Activated naive CD8-positive, alpha-beta T cell treated with anti-CD3 and anti-CD28 coated beads for 36 hours (primary cell): ENCODE results near the gene TGFBR1. TPM values are rescaled to one million over a fixed set of nuclear protein-coding genes. Genes with fewer than 3 reads are reported as not detected.
A peak's percentile ranks its signal among the peaks of the same experiment; 100 is the strongest.

Source experiments
- DNase-seq: peaks from one replicate; pipeline ENCODE4 v3.0.0; 2021
- H3K27ac Mint-ChIP-seq: one replicate; pipeline ENCODE4 v1.8.0; 2022; ENCODE audit warnings: mild to moderate bottlenecking, moderate library complexity, mixed read lengths
- H3K27me3 Mint-ChIP-seq: one replicate; pipeline ENCODE4 v1.8.0; 2022; ENCODE audit warnings: mild to moderate bottlenecking, mixed read lengths
- H3K36me3 Mint-ChIP-seq: one replicate; pipeline ENCODE4 v1.8.0; 2021; ENCODE audit warnings: mild to moderate bottlenecking, mixed read lengths
- H3K4me1 Mint-ChIP-seq: one replicate; pipeline ENCODE4 v1.8.0; 2021; ENCODE audit warnings: mixed read lengths
- H3K4me3 Mint-ChIP-seq: one replicate; pipeline ENCODE4 v1.8.0; 2022; ENCODE audit warnings: mild to moderate bottlenecking, moderate library complexity, mixed read lengths
- H3K9me3 Mint-ChIP-seq: one replicate; pipeline ENCODE4 v1.8.0; 2022; ENCODE audit warnings: mixed read lengths
- total RNA-seq, 2 experiments: library from RNA; stranded (reverse); gene quantifications; one replicate each; pipeline ENCODE4 v1.2.3, GENCODE V29; 2021

TGFBR1 gene
- total RNA-seq, 2 experiments from 2014 or later, result 30.4 to 32.1 TPM

DNA sequence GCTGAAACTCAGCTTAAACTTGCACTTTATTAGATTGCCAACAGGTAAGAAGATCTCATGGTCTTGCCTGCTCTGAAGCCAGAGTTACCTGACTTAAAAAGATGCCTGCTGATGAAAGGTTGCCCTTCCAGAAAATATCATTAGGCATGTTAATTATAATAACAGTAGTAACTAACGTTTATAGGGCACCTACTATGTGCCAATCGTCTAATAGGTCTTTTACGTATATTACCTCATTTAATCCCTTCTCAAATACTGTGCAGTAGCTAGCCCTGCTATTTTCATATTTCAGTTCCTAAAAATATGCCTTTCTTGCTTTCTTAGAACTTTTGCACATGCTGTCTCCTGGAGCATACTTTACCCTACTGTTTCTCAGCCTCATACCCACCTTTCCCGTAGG lies 40.1 kb downstream of the TGFBR1 start:
- Mint-ChIP-seq H3K4me1 (peaks cover 23% of the 10 kb centered on the region), H3K9me3 (no peaks in the 10 kb centered on the region), H3K27me3 (no peaks in the 10 kb centered on the region), H3K36me3 (peaks cover 44% of the 10 kb centered on the region), H3K4me3 (no peak overlapping the region), H3K27ac (no peak overlapping the region)
- DNase-seq, result no peak

DNA sequence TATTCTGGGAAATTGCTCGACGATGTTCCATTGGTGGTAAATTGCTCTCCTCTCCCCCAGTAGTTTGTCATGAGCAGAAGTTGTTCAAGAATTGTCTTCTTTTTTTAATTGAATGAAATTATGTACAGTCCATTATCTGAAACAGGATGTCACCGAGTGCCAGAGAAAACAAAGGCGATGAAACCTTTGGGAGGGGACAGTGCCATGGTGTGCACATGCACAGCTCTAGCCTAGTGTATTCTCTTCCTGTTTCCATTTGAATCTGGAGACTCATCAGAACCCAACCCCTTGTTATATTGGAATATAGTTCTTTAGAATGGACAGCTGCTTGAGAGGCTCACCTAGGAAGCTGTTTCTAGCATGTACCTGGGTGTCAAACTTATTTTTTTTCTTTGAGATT lies 41.7 kb downstream of the TGFBR1 start:
- H3K4me3 Mint-ChIP-seq, result no peak overlapping the region
- peaks cover 30% of the 10 kb centered on the region for H3K4me1 Mint-ChIP-seq
- H3K9me3 Mint-ChIP-seq, result no peaks in the 10 kb centered on the region
- no peaks in the 10 kb centered on the region for H3K27me3 Mint-ChIP-seq
- peak overlapping the region; percentile 42 for H3K27ac Mint-ChIP-seq
- no peak for DNase-seq
- peaks cover 44% of the 10 kb centered on the region for H3K36me3 Mint-ChIP-seq

DNA sequence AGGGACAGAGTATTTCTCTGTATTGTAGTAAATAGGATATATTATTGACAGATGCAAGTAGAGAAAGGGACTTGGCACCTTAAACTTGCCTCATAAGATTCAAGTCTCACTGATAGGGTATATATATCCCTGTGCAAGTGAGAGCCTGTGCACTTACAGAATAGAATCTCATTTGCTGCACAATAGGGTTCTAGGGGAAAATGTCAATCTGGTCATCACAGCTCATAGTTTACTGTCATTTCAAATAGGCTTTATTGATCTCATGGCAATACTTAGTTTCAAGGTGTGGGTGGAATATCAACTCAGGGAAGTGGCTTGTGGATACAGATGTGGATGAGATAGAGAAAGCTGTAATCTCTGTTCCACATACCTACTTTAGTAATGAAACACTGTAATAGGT lies 42.3 kb downstream of the TGFBR1 start:
- Mint-ChIP-seq H3K4me3 (no peak overlapping the region), H3K27ac (no peak overlapping the region), H3K4me1 (peaks cover 36% of the 10 kb centered on the region), H3K9me3 (no peaks in the 10 kb centered on the region), H3K27me3 (no peaks in the 10 kb centered on the region), H3K36me3 (peaks cover 50% of the 10 kb centered on the region)
- DNase-seq, result no peak

DNA sequence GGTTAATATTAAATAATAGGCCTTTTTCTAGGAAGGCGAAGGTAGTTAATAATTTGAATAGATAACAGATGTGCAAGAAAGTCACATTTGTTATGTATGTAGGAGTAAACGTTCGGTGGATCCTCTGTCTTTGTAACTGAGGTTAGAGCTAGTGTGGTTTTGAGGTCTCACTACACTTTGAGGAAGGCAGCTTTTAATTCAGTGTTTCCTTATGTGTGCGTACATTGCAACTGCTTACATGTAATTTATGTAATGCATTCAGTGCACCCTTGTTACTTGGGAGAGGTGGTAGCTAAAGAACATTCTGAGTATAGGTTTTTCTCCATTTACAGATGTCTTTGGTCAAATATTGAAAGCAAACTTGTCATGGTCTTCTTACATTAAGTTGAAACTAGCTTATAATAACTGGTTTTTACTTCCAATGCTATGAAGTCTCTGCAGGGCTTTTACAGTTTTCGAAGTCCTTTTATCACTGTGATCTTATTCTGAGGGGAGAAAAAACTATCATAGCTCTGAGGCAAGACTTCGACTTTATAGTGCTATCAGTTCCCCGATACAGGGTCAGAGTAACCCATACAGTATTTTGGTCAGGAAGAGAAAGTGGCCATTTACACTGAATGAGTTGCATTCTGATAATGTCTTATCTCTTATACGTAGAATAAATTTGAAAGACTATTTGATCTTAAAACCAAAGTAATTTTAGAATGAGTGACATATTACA lies 45.7 kb downstream of the TGFBR1 start:
- Mint-ChIP-seq H3K27ac (peak overlapping the region; percentile 8), H3K27me3 (no peaks in the 10 kb centered on the region), H3K9me3 (no peaks in the 10 kb centered on the region), H3K4me1 (peaks cover 34% of the 10 kb centered on the region), H3K4me3 (peak overlapping the region; percentile 18), H3K36me3 (peaks cover 48% of the 10 kb centered on the region)
- no peak for DNase-seq

DNA sequence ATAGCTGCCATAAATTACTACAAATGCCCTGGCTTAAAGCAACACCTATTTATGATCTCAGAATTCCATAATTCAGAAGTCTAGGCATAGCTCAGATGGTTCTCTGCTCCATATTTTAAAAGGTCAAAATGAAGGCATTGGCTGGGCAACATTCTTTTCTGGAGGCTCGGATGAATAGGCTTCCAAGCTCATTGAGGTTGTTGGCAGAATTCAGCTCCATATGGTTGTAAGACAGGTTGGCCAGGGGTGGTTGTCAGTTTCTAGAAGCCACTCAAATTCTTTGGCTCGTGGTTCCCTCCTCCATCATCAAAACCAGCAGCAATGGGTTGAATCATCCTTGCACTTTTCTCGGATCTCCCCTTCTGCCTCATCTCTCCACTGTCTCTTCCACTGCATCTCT lies 49.4 kb downstream of the TGFBR1 start:
- no peaks in the 10 kb centered on the region for H3K27me3 Mint-ChIP-seq
- no peaks in the 10 kb centered on the region for H3K9me3 Mint-ChIP-seq
- no peak overlapping the region for H3K27ac Mint-ChIP-seq
- peaks cover 25% of the 10 kb centered on the region for H3K4me1 Mint-ChIP-seq
- no peak for DNase-seq
- no peak overlapping the region for H3K4me3 Mint-ChIP-seq
- peaks cover 24% of the 10 kb centered on the region for H3K36me3 Mint-ChIP-seq

DNA sequence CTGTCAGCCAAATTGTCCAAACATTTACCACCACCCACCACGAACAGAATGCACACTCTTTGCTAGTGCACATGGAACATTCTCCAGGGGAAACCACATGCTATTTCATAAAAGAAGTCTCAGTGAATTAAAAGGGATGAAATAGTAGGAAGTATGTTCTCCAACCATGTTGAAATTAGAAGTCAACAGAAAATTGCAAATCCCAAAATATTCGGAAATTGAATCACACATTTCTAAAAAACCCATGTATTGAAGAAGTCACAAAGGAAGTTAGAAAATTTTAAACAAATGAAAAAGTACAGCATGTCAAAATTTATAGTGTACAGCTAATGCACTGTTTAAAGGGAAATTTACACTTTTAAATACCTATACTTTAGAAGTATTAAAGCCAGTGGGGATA lies 50.8 kb downstream of the TGFBR1 start:
- Mint-ChIP-seq H3K4me1 (peaks cover 18% of the 10 kb centered on the region), H3K36me3 (peaks cover 22% of the 10 kb centered on the region), H3K9me3 (no peaks in the 10 kb centered on the region), H3K27me3 (no peaks in the 10 kb centered on the region), H3K27ac (no peak overlapping the region), H3K4me3 (no peak overlapping the region)
- DNase-seq, result no peak

DNA sequence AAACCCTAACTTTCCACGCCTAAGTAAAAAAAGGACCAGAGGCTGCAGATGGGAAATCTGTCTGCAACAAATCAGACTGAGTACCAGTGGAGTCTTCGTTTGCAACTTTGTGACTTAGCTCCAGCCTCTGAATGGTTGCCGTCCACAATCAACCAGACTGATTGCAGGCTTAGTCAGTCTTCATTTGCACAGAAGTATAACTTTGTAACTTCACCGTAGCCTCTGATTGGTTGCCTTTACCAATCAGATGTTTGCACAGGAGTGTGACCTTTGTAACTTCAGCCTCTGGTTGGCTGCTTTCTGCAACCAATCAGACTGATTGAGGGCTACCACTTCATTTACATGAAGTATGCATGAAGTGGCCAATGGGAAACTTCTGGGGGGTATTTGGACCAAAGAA lies 53.7 kb downstream of the TGFBR1 start:
- Mint-ChIP-seq H3K27ac (no peak overlapping the region), H3K9me3 (no peaks in the 10 kb centered on the region), H3K36me3 (peaks cover 5% of the 10 kb centered on the region), H3K27me3 (peaks cover 3% of the 10 kb centered on the region), H3K4me3 (no peak overlapping the region), H3K4me1 (peaks cover 10% of the 10 kb centered on the region)
- DNase-seq, result no peak

DNA sequence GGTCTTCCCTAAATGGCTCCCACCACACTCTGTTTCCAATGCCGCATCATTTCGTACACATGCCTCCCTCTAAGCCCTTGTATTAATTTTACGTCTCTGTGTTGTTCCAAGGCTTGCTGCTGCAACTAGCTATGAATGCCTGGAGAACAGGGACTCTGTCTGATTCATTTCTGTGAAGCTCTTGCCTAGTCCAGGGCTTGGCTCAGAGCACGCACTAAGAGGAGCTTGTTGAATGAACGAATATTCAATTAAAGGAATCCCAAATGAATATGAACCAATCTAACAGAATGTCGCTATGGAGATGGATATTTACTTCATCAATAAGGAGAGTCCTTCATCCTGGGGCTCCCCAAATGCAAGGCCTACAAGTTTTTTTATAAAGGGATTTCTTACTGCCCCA lies 55.3 kb downstream of the TGFBR1 start:
- Mint-ChIP-seq H3K27ac (no peak overlapping the region), H3K27me3 (peaks cover 3% of the 10 kb centered on the region), H3K4me1 (peaks cover 21% of the 10 kb centered on the region), H3K36me3 (no peaks in the 10 kb centered on the region), H3K9me3 (no peaks in the 10 kb centered on the region), H3K4me3 (no peak overlapping the region)
- no peak for DNase-seq

DNA sequence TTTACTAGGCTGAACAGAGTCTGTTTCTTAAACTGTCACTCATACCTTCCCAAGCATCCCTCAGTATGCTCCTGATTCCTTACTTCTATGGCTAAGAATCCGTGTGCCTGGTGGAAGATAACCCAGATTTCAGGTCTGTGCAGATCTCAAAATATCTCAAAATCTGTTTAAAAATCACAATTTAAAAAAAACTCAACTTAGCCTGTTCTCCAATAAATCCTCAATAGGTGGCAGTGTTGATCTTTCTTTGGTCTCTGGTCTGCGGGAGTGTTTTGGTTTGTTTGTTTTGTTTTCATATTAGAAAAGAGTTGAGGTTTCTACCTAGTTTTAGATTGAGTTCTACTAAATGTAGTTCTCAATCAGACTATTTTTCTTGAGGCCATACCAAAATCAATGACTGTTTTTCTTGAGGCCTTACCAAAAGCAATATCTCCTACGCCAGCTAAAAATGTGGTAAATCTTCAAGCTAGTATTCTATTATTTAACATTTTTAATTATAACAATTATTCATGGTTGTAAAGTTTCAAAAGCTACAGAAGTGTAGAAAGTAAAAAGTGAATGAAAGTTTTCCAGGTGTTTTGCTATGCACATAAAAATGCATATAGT lies 57.9 kb downstream of the TGFBR1 start:
- no peak for DNase-seq
- H3K4me1 Mint-ChIP-seq, result peaks cover 46% of the 10 kb centered on the region
- no peak overlapping the region for H3K4me3 Mint-ChIP-seq
- no peaks in the 10 kb centered on the region for H3K9me3 Mint-ChIP-seq
- H3K27ac Mint-ChIP-seq, result no peak overlapping the region
- H3K36me3 Mint-ChIP-seq, result peaks cover 7% of the 10 kb centered on the region
- H3K27me3 Mint-ChIP-seq, result peaks cover 3% of the 10 kb centered on the region

DNA sequence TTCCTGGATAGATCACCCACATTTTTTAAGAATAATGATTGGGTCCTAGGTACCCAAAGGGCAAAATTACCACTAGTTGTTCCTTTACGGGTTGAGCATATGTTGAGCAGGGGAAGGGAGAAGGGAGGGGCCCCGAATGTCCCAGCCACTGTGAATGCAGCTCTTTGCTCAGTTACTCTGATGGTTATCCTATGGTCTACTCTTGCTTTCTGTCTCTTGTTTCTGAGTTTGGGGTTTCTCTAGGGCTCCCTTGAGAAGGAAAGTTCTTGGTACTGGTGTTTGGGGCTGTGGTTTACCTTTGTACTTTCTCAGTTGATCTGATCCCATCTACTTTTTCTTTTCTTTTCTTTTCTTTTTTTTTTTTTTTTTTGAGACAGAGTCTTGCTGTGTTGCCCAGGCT lies 61.2 kb downstream of the TGFBR1 start:
- peaks cover 7% of the 10 kb centered on the region for H3K36me3 Mint-ChIP-seq
- peak overlapping the region; percentile 34 for H3K27ac Mint-ChIP-seq
- H3K4me1 Mint-ChIP-seq, result peaks cover 50% of the 10 kb centered on the region
- peaks cover 7% of the 10 kb centered on the region for H3K27me3 Mint-ChIP-seq
- DNase-seq, result no peak
- H3K9me3 Mint-ChIP-seq, result no peaks in the 10 kb centered on the region
- H3K4me3 Mint-ChIP-seq, result peak overlapping the region; percentile 19

DNA sequence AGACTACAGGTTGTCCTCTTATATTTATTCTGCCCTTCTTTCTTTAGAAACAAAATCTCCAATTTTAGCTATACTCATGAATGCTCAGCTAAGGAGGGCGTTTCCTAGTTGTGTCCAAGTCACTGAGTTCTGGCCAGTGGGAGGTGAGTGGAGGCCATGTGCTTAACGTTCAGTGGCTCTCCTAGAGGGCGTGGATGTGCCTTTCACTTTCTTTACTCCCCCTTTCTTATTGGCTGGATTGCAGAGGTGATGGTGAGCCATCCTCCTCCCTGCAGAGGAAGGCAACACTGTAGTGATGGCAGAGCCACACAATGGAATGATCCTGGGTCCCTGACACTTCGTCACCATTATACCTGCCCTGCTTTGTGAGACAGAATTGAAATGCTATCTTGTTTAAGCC lies 62.2 kb downstream of the TGFBR1 start:
- no peak overlapping the region for H3K4me3 Mint-ChIP-seq
- peaks cover 7% of the 10 kb centered on the region for H3K36me3 Mint-ChIP-seq
- peak overlapping the region; percentile 64 for H3K27ac Mint-ChIP-seq
- no peak for DNase-seq
- H3K4me1 Mint-ChIP-seq, result peaks cover 50% of the 10 kb centered on the region
- H3K27me3 Mint-ChIP-seq, result peaks cover 7% of the 10 kb centered on the region
- H3K9me3 Mint-ChIP-seq, result no peaks in the 10 kb centered on the region

DNA sequence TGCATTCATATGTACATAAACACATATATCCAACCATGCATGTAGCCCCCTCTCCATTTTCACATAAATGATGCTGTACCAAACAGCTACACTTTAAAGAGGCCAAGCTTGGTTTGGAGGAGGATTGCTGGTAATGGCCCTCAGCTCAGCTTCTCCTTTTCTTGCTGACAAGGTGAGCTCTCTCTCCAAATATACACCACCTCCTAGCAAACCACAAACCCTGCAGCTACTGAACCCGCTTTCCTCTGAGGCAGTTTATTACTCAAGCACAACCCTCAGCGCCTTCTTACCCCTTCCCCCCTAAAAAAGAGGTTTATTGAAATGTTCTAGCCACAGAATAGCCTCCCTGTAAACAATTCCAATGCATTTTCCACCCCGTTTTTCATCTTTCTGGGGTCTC lies 62.8 kb downstream of the TGFBR1 start:
- Mint-ChIP-seq H3K4me1 (peaks cover 47% of the 10 kb centered on the region), H3K9me3 (no peaks in the 10 kb centered on the region), H3K27ac (no peak overlapping the region), H3K4me3 (no peak overlapping the region), H3K27me3 (peaks cover 5% of the 10 kb centered on the region), H3K36me3 (peaks cover 7% of the 10 kb centered on the region)
- no peak for DNase-seq

DNA sequence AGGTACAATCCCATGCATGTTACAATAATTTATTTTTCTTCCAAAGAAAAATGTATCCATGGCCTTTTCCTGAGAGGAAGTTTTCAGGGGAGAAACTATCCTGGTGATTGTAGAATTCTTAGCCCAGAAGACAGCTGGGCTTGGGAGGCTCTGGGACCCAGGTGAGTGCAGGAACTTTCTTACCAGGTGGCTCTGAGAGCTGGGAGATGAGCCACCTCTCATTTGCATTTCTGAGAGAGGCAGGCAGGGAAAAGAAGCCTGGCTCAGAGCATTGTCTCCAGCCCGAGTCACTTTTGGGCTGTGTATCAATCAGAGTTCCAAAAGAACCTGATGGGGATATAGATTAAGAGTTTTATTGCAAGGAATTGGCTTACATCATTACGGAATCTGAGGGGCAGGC lies 64.2 kb downstream of the TGFBR1 start:
- Mint-ChIP-seq H3K27ac (no peak overlapping the region), H3K36me3 (peaks cover 7% of the 10 kb centered on the region), H3K4me1 (peaks cover 51% of the 10 kb centered on the region), H3K9me3 (no peaks in the 10 kb centered on the region), H3K4me3 (no peak overlapping the region), H3K27me3 (peaks cover 4% of the 10 kb centered on the region)
- no peak for DNase-seq

DNA sequence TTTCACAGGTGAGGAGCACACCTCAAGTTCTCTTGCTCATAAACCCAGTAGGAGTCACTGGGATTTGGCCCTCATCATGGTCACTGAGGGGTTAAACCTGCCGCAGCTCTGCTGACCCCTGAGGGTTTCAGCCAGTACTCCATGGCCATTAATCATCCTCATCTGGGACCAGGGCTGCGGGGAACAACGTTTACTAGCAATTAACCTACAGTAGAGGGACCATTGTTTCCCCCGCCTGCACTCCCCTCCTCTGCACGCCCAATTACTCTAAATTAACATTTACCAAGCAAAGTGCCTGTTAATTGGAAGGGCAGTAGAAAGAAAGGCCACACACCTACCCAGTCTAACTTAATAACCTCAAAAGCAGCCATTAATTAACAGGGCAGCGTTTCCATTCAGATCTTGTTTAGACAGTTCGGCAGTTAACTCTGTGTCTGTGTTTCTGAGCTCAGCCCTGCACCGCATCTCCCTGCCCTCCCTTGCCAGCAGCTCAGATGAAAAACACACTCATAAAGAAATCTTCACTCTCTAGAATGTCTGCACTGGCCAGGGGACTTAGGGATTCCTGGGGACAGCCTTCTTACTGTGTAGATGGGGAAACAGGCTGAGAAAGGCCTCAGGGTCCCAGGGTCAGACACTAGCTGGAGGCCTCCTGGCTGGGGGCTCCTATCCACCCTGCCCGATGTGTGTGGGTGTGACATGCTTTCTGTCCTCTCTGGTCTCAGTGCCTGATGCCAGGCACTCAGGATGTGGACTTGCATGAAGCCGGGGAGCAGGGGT lies 65.3 kb downstream of the TGFBR1 start:
- Mint-ChIP-seq H3K27me3 (peaks cover 4% of the 10 kb centered on the region), H3K27ac (no peak overlapping the region), H3K36me3 (peaks cover 7% of the 10 kb centered on the region), H3K4me1 (peaks cover 45% of the 10 kb centered on the region), H3K9me3 (no peaks in the 10 kb centered on the region), H3K4me3 (no peak overlapping the region)
- DNase-seq, result no peak

DNA sequence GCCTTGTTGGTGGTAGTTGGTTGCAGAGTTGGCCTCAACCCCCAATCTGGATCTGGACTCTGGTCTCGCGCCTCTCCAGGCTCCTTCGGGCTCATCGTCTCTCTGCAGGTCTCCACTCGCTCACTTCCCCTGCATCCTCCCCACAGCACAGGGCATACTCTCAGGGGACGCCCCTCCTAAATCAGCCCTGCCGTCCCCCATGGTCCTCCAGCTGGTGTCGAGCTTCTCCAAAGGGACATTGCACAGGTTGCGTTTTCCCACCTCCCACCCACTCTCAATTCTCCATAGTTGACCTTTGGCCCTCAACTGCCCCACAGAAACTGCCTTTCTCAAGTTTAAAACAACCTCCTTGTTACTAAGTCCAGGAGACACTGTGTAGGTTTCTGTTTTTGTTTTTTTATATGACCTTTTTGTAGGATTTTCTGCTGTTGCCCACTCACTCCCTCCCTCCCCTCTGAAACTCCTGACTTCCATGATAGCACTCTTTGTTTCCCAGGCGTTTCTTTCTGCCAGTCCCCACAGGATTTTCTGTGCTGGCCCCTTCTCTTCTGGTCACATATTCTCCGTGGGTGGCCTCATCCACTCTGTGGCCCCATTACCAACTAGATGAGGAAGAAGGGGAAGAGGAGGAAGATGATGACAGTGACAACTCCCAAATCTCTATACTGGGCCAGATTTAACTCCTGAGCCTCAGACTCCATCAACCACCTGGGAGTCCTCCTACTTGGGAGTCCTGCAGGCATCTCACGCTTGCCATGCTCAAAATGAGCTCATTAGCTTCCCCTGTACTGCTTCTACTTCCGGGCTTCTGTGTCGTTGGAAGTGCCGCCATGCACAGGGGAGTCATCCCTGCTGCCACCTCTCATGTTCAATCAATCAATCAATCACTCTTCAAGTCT lies 66.6 kb downstream of the TGFBR1 start:
- Mint-ChIP-seq H3K27ac (no peak overlapping the region), H3K27me3 (peaks cover 4% of the 10 kb centered on the region), H3K4me3 (no peak overlapping the region), H3K9me3 (no peaks in the 10 kb centered on the region), H3K4me1 (peaks cover 35% of the 10 kb centered on the region), H3K36me3 (no peaks in the 10 kb centered on the region)
- no peak for DNase-seq
